Epithelial cell of esophagus (primary cell): ENCODE results near the gene MFSD8.

ENCODE experiments used
- DNase-seq: peaks from one replicate; pipeline ENCODE4 v3.0.0; 2010; ENCODE audit warnings: low read depth
- H3K4me3 ChIP-seq: 2 replicates; pipeline ENCODE4 v1.5.1; 2011; ENCODE audit warnings: mild to moderate bottlenecking, low read length, control low read depth
- TF ChIP-seq, protein P1 (sequence below): IDR thresholded peaks from 2 replicates; pipeline ENCODE4 v1.5.1; 2011; ENCODE audit warnings: low read depth, mild to moderate bottlenecking, low read length, control low read depth, inconsistent platforms; ENCODE audit not compliant: insufficient read depth; ENCODE audit errors: missing control alignments

MFSD8 gene

DNA sequence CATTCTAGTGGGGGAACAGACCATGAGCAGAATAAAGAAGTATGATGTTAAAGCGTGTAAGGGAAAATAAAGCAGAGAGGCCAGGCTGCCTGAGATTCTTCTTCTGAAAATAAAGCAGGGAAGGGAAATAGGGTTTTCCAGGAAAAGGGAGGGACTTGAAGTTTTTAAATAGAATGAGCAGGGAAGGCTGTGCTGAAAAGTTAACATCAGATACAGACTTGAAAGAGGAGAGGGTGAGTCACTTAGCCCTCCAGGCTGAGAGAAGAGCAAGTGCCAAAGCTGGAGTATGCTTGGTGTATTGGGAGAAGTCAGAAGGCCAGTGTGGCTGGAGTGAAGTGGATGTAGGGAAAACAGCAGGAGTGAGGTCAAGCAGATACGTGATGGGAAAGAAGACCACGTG, 94.3 kb downstream of the MFSD8 start:
- H3K4me3 ChIP-seq = no peak overlapping the region
- TF ChIP-seq, protein P1, sequence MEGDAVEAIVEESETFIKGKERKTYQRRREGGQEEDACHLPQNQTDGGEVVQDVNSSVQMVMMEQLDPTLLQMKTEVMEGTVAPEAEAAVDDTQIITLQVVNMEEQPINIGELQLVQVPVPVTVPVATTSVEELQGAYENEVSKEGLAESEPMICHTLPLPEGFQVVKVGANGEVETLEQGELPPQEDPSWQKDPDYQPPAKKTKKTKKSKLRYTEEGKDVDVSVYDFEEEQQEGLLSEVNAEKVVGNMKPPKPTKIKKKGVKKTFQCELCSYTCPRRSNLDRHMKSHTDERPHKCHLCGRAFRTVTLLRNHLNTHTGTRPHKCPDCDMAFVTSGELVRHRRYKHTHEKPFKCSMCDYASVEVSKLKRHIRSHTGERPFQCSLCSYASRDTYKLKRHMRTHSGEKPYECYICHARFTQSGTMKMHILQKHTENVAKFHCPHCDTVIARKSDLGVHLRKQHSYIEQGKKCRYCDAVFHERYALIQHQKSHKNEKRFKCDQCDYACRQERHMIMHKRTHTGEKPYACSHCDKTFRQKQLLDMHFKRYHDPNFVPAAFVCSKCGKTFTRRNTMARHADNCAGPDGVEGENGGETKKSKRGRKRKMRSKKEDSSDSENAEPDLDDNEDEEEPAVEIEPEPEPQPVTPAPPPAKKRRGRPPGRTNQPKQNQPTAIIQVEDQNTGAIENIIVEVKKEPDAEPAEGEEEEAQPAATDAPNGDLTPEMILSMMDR = no peak
- peak; percentile 81 for DNase-seq

GRCh38 chr4:127870281-127870680, 94.7 kb downstream of the MFSD8 start:
- TF ChIP-seq, protein P1 = no peak
- DNase-seq = no peak
- no peak overlapping the region for H3K4me3 ChIP-seq

- DNase-seq = no peak
- H3K4me3 ChIP-seq = no peak overlapping the region
- TF ChIP-seq, protein P1 = no peak
Measured at GRCh38 chr4:127868196-127868595, 96.8 kb downstream of the MFSD8 start.
